ENCODE data around the gene DIP2B. TPM values are rescaled to one million over a fixed set of nuclear protein-coding genes. Genes with fewer than 3 reads are reported as not detected.

Gene DIP2B
- polyA plus RNA-seq, 1 donor from 2014 or later = 44.0 TPM

GRCh38 chr12:50604640-50604920 lies 99.8 kb downstream of the DIP2B start:
- H3K79me2 ChIP-seq (replicated peaks; ENCODE audit: insufficient read depth, low read length) = peaks cover under 1% of the 10 kb centered on the region

GRCh38 chr12:50606675-50607375 lies 102.0 kb downstream of the DIP2B start:
- H3K9me3 ChIP-seq (ENCODE audit: low read length) = no peaks in the 10 kb centered on the region
- no peak overlapping the region for H2AFZ ChIP-seq (ENCODE audit: low read depth, low read length)
- H3K4me3 ChIP-seq (ENCODE audit: low read length) = no peak overlapping the region
- no peaks in the 10 kb centered on the region for H3K36me3 ChIP-seq (ENCODE audit: insufficient read depth, low read length)
- no peaks in the 10 kb centered on the region for H3K9me2 ChIP-seq (ENCODE audit: insufficient read depth, low read length)
- H4K20me1 ChIP-seq (ENCODE audit: insufficient read depth) = no peaks in the 10 kb centered on the region
- peaks cover 3% of the 10 kb centered on the region for H3K79me2 ChIP-seq (replicated peaks; ENCODE audit: insufficient read depth, low read length)
- H3F3A ChIP-seq (ENCODE audit: insufficient read depth, low read length, poor library complexity, severe bottlenecking) = no peaks in the 10 kb centered on the region
- no peak overlapping the region for H3K9ac ChIP-seq (ENCODE audit: low read length)
- no peak overlapping the region for H3K4me2 ChIP-seq (ENCODE audit: low read length)
- no peak for TF ChIP-seq EP300 (conservative IDR thresholded peaks at IDR 0.05; ENCODE audit: poor library complexity, severe bottlenecking)
- TF ChIP-seq RAD21 (conservative IDR thresholded peaks at IDR 0.05) = no peak
- TF ChIP-seq, protein P1, sequence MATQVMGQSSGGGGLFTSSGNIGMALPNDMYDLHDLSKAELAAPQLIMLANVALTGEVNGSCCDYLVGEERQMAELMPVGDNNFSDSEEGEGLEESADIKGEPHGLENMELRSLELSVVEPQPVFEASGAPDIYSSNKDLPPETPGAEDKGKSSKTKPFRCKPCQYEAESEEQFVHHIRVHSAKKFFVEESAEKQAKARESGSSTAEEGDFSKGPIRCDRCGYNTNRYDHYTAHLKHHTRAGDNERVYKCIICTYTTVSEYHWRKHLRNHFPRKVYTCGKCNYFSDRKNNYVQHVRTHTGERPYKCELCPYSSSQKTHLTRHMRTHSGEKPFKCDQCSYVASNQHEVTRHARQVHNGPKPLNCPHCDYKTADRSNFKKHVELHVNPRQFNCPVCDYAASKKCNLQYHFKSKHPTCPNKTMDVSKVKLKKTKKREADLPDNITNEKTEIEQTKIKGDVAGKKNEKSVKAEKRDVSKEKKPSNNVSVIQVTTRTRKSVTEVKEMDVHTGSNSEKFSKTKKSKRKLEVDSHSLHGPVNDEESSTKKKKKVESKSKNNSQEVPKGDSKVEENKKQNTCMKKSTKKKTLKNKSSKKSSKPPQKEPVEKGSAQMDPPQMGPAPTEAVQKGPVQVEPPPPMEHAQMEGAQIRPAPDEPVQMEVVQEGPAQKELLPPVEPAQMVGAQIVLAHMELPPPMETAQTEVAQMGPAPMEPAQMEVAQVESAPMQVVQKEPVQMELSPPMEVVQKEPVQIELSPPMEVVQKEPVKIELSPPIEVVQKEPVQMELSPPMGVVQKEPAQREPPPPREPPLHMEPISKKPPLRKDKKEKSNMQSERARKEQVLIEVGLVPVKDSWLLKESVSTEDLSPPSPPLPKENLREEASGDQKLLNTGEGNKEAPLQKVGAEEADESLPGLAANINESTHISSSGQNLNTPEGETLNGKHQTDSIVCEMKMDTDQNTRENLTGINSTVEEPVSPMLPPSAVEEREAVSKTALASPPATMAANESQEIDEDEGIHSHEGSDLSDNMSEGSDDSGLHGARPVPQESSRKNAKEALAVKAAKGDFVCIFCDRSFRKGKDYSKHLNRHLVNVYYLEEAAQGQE (IDR thresholded peaks at IDR 0.05; ENCODE audit: borderline replicate concordance) = no peak
- no peak for TF ChIP-seq CTCF (IDR thresholded peaks at IDR 0.05; ENCODE audit: poor library complexity, severe bottlenecking)
- TF ChIP-seq POLR2AphosphoS5 (IDR thresholded peaks at IDR 0.05) = no peak
- H3K27me3 ChIP-seq (ENCODE audit: insufficient read depth, low read depth, low read length) = no peaks in the 10 kb centered on the region
- no peak overlapping the region for H3K27ac ChIP-seq (ENCODE audit: low read length)

More at GRCh38 chr12:50604640-50604920, 99.8 kb downstream of the DIP2B start:
- Histone ChIP-seq H3K9me2 (ENCODE audit: insufficient read depth, low read length) (no peaks in the 10 kb centered on the region), H4K20me1 (ENCODE audit: insufficient read depth) (no peaks in the 10 kb centered on the region), H3K27ac (ENCODE audit: low read length) (no peak overlapping the region), H3F3A (ENCODE audit: insufficient read depth, low read length, poor library complexity, severe bottlenecking) (no peaks in the 10 kb centered on the region), H3K4me3 (ENCODE audit: low read length) (no peak overlapping the region), H3K4me2 (ENCODE audit: low read length) (no peak overlapping the region), H3K9ac (ENCODE audit: low read length) (no peak overlapping the region), H3K9me3 (ENCODE audit: low read length) (no peaks in the 10 kb centered on the region), H2AFZ (ENCODE audit: low read depth, low read length) (no peak overlapping the region), H3K27me3 (ENCODE audit: insufficient read depth, low read depth, low read length) (no peaks in the 10 kb centered on the region), H3K36me3 (ENCODE audit: insufficient read depth, low read length) (no peaks in the 10 kb centered on the region)
- TF ChIP-seq SMC3 (conservative IDR thresholded peaks at IDR 0.05; ENCODE audit: poor library complexity) (no peak), POLR2AphosphoS5 (IDR thresholded peaks at IDR 0.05) (no peak), EZH2 (IDR thresholded peaks at IDR 0.05; ENCODE audit: borderline replicate concordance, insufficient read depth, low read length, poor library complexity, severe bottlenecking) (no peak), CTCF (IDR thresholded peaks at IDR 0.05; ENCODE audit: poor library complexity, severe bottlenecking) (no peak), EP300 (conservative IDR thresholded peaks at IDR 0.05; ENCODE audit: poor library complexity, severe bottlenecking) (no peak), RAD21 (conservative IDR thresholded peaks at IDR 0.05) (no peak), TAF1 (IDR thresholded peaks at IDR 0.05; ENCODE audit: low read depth) (no peak), MXI1 (conservative IDR thresholded peaks at IDR 0.05; ENCODE audit: poor library complexity, severe bottlenecking) (no peak)
- TF ChIP-seq, protein P1 (IDR thresholded peaks at IDR 0.05; ENCODE audit: borderline replicate concordance) = no peak

Measured in neural cell (in vitro differentiated cells).